Hematopoietic multipotent progenitor cell (in vitro differentiated cells): Measurements from ENCODE around the gene ADAMTS10. TPM values are rescaled to one million over a fixed set of nuclear protein-coding genes. Genes with fewer than 3 reads are reported as not detected.
"Not testable (repeated sequence)": the region's sequence is repeated elsewhere in the genome, so short reads cannot be mapped to it uniquely, and the experiment has no call there.

Experiments
- DNase-seq, 3 donors: peaks; one replicate each; pipeline ENCODE4 v3.0.0-alpha.2; 2011 to 2015; ENCODE audit warnings: low read depth in 2 of 3, low spot score in 2 of 3
- total RNA-seq: library from RNA; depleted of rRNA; stranded (reverse); fragments of >200 nt; gene quantifications from one replicate; pipeline ENCODE4 v1.2.3, GENCODE V29; 2012

Gene ADAMTS10
- total RNA-seq, 1 donor: 34.5 TPM

DNA sequence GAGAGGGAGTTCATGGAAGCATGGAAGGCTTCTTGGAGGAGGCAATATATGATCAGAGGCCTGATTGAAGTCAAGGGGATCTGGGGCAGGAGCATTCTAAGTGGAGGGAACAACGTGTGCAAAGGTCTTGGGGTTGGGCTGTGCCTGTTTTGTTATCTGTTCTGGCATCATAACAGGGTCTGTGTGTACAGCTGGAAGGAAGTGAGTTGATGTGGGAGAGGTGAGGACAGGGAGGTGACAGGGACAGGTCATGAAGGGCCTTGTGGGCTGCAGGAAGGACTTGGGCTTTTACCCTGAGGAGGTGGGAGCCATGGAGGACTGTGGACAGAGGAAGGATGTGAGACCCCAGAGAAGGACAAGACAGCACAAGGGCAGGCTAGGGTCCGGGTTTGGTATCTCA is 18.7 kb upstream of the ADAMTS10 start:
- DNase-seq: no peak

DNA sequence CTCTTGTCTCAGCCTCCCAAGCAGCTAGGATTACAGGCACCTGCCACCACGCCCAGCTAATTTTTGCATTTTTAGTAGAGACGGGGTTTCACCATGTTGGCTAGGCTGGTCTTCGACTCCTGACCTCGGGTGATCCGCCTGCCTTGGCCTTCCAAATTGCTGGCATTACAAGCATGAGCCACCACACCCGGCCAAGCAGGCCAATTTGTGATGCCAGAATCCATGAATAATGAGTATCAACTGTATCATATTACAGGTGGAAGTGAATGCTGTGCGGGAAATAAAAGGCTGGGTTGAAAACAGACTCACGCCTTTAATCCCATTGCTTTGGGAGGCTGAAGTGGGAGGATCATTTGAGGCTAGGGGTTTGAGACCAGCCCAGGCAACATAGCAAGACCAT is 16.3 kb upstream of the ADAMTS10 start:
- no peak for DNase-seq

DNA sequence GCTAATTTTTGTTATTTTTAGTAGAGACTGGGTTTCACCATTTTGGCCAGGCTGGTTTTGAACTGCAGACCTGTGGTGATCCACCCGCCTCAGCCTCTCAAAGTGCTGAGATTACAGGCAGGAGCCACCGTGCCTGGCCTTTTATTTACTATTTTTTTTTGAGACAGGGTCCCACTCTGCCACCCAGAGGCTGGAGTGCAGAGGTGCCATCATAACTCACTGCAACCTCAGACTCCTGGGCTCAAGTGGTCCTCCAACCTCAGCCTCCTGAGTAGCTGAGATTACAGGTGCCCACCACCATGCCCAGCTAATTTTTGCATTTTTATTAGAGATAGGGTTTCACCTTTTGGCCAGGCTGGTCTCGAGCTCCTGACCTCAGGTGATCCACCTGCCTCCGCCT is 12.4 kb upstream of the ADAMTS10 start:
- peak in 1 of 3 donors; percentile 52 for DNase-seq

DNA sequence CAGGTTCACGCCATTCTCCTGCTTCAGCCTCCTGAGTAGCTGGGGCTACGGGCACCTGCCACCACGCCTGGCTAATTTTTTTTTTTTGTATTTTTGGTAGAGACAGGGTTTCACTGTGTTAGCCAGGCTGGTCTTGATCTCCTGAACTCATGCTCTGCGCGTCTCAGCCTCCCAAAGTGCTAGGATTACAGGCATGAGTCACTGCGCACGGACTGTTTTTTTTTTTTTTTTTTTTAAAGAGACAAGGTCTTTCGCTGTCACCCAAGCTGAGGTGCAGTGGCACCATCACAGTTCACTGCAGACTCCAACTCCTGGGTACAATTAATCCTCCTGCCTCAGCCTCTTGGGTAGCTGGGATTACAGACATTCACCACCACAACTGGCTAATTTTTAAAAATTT is 8.2 kb upstream of the ADAMTS10 start:
- no peak for DNase-seq

DNA sequence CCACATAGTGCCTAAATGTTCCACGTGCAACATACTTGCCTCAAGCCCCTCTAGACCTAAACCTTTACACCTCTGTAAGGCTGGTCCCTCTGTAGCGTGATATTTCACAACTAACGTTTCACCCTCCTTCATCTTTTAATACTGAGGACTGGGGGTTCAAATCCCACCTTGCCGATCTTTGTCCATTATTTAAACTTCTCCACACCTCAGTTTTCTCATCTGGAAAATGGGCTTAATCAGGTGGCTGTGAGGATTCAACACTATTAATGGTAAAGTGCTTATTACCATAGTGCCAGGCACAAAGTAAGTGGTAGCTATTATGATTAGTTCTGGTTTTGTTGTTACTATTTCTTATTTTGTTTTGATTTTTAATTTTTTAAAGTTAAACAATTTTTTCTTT is 7.5 kb upstream of the ADAMTS10 start:
- DNase-seq: no peak

DNA sequence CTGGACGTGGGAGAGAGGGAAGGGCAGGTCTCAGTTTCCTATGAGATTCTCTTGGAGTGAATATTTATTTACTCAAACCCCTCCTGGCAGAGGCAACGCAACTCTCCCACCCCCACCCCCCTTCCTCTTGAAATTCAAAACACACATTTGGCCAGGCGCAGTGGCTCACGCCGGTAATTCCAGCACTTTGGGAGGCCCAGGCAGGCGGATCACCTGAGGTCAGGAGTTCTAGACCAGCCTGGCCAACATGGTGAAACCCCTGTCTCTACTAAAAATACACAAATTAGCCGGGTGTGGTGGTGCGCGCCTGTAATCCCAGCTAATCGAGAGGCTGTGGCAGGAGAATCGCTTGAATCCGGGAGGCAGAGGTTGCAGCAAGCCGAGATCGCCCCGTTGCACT is 6.8 kb upstream of the ADAMTS10 start:
- DNase-seq: not testable (repeated sequence)

DNA sequence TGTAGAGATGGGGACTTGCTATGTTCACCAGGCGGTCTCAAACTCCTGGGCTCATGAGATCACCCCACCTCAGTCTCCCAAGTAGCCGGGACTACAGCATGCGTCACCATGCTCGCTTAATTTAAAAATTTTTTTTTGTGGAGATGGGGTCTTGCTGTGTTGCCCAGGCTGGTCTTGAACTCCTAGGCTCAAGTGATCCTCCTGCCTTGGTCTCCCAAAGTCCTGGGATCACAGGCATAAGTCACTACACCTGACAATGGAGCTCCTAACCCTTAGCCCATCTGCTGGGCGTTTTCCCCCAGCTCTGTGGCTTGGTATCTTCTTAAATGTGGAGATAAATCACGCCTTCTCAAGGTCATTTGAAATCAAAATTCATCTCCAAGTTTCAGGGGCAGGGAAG is 6.3 kb upstream of the ADAMTS10 start:
- DNase-seq: no peak

DNA sequence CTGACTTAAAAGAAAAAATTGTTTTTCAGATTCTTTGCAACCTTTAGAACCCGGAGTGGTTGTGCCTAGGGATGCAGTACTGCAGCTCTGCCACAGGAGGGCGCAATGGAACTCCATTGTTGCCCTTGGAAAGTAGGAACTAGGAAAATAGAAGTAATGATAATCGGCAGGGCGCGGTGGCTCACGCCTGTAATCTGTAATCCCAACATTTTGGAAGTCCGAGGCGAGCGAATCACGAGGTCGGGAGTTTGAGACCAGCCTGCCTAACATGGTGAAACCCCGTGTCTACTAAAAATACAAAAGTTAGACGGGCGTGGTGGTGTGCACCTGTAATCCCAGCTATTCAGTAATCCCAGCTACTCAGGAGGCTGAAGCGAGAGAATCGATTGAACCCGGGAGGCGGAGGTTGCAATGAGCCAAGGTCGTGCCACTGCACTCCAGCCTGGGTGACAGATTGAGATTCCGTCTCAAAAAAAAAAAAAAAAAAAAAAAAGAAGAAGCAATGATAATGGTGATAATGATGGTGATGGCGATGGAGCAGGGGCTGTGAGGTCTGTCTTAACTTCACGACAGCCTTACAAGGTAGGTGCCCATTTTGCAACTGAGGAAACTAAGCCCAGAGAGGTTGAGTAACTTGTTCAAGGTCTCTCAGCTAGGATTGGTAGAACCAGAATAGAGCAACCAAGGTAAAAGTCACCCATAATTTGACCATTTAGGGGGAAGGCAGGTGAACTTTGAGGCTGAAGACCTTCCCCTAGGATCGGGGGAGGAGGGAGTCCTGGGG is 5.5 kb upstream of the ADAMTS10 start:
- peak in 2 of 3 donors; percentile 63 to 75 for DNase-seq

DNA sequence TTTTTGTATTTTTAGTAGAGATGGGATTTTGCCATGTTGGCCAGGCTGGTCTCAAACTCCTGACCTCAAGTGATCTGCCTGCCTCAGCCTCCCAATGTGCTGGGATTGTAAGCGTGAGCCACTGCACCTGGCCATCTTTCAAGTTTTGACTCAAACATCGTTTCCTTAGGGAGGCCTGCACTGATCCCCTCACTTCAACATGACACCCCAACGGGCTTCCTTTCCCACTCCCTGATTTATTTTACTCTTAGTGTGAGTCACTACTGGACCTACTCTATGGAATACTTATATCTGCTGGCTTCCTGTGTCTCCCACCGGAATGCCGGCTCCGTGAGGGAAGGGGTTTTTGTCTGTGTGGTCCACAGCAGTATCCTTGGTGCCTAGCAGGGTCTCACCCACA is 4.5 kb upstream of the ADAMTS10 start:
- no peak for DNase-seq

DNA sequence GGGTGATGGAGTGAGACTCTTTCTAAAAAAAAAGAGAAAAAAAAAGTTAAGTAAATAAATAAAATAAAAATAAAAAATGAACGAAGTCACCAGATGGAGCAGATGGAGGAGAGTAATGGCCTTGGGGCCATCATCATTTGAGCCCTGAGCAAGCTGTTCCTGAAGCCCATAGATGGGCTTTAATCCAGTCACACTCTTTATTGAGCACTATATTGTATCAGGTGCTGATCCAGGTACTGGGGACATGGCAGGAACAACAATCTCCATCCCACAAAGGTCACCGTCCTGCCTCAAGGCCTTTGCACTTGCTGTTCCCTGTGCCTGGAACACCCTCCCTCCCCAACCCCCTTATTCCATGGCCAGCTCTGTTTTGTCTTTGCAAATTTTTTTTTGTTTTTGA is 3.9 kb upstream of the ADAMTS10 start:
- DNase-seq: no peak

DNA sequence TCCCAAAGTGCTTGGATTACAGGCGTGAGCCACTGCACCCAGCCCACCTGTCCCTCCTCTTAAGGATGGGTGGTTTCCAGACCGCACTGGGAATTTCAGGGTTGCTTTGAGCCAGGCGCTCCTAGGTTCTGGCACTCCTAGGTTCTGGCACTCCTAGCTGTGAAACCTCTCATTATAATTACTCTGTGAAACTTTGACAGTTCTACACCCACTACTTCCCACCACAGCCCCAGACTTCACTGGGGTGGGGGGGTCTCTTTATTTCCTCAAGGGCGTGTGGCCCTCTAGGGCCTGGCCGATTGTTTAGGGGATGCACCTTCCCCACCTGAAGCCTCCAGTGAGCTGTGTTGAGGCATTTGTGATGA is 2.3 kb upstream of the ADAMTS10 start:
- no peak for DNase-seq

DNA sequence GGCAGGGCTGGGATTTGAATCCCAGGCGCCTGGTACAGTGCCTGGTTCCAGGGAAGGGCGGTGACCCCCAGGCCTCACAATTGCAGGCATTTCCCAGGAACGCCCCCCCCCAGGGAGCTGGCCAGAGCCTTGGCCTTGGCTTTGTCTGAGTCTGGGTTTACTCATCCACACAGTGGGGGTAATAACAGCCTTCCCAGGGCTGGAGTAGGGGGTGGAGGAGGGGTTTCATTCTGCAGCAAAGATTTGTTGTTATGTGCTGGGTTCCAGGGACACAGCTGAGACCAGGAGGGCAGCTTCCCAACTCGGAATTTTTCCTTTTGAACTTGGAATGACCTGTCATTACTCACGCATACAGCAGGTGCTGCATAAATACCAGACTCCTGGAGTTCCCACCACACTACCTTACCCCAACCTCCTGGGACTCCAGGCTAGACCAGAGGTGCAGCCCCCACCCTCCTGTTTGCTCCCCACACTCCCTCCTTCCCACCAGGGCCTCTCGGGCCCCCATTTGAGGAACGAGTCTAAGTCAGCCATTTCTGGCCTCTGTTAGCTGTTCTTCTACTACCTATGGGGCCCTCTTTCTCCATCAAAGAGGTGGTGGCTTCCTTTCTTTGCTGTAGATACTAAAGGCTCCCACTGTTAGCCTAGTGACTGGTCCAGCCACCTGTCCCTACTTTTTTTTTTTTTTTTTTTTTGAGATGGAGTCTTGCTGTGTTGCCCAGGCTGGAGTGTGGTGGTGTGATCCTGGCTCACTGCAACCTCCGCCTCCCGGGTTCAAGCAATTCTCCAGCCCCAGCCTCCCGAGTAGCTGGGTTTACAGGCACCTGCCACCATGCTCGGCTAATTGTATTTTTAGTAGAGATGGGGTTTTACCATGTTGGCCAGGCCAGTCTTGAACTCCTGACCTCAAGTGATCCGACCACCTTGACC is 1.6 kb upstream of the ADAMTS10 start:
- no peak for DNase-seq

DNA sequence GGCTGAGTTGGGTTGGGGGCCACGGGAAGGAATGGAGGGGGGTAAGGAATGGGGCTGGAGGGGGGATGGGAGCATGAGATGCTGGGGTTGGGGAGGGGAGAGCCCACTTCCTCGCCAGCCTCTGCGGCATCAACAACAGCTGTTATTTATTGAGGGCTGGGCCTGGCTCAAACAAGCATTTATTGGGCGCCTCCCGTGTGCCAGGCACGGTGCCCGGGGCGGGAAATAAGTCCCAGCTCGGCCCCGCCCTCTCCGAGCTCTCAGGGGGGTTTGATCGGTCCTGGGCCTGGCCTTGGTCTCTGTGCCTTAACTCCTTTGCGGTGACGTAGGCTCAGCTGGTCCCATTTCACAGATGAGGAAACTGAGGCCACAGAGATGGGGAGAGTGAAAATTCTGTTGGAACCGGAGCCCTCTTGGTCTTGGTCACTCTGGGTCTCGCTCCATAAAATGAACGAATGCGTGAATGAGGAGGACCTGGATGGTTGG is 919 bp upstream of the ADAMTS10 start:
- DNase-seq: no peak

DNA sequence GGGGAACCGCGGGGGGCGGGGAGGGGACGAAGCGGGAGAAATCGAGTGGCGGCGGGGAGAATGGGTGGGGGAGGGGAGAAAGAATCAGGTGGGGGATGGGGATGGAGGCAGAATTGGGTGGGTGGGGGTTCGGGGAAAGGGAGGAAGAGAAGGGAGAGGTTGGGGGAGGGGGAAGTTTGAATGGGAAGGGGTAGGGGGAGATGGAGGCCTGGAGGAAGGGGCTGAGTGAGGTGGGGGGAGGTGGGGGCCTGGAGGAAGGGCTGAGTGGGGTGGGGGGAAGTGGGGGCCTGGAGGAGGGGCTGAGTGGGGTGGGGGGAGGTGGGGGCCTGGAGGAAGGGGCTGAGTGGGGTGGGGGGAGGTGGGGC is 403 bp upstream of the ADAMTS10 start:
- no peak for DNase-seq

DNA sequence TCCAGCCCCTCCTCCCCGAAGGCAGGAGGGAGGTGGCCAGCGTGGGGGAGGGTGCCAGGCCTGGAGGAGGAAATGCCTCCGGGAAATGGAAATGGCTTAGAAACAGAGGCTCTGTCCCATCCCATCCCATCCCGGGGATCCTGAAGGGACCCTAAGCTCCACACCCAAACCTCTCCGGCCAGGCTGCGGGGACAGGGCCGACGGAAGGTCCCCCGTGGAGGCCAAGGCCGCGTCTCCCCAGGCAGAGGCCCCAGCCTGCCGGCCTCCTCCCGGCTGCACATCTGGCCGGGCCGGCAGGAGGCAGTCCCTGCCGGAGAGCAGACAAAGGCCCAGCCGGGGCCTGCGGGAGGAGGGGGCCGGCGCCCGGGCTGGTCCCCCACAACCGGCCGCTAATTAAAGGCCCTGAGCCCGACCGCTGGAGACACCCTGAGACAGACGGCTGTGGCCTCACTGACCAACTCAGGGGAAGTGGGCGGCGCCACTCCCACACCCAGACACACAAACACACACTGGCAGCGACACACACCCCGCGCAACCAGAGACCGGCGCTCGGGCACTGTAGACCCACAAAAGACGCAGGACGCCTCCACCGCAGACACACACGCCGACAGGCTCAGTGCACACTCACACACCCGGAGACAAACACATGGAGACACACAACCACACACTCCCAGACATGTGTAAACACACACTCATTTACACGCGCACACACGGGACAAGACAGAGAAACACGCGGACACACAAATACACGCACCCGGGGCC is 1.1 kb downstream of the ADAMTS10 start:
- DNase-seq: no peak

DNA sequence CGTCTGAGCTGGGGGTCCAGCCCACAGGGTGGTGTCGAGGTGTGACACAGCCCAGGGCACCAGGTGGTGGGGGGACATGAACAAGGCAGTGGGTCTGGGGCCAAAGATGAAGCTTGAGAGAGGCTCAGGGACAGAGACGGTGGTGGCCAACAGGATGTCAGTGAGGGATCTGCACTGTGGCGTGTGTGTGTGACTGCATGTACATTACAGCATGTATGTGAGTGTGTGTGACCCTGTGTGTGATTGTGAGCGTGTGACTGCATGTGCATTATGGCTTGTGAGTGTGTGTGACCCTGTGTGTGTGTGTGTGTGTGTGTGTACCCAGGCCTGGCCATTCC is 1.6 kb downstream of the ADAMTS10 start:
- DNase-seq: no peak

DNA sequence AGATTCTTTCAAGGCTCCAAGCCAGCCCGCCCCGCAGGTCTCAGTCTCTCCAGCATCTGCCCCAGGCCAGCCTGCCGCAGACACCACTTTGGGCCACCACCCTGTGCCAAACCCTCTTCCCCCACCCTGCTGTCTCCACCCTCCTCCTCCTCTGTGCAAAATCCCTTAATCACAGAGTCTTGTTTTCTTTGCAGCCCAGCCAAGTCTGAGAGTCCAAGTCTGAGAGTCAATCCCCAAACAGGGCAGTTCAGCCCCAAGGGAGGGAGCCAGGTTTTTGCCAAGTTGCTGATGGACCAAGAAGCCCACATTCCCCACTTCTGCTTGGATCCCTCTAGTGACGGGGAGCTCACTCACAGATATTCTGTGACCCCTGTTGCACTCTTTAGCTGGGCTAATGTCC is 3.1 kb downstream of the ADAMTS10 start:
- no peak for DNase-seq

DNA sequence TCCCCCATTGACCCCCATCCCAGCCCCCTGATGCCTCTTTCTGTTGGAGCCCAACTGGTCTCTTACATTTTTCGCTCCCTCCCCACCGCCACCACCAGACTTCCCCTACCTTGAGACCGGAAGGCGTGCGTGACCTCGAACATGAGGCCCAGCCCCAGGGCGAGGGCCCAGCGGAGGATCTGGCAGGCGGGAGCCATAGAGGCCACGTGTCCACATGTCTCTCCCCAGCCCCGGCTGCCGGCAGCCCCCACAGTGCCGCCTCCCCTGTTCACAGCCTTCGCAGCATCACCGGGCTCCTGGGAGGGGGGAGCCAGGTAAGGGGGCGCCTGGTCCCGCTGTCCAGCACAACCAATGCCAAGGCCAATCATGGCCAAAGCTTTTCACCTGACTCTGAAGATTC is 5.0 kb downstream of the ADAMTS10 start:
- DNase-seq: no peak

DNA sequence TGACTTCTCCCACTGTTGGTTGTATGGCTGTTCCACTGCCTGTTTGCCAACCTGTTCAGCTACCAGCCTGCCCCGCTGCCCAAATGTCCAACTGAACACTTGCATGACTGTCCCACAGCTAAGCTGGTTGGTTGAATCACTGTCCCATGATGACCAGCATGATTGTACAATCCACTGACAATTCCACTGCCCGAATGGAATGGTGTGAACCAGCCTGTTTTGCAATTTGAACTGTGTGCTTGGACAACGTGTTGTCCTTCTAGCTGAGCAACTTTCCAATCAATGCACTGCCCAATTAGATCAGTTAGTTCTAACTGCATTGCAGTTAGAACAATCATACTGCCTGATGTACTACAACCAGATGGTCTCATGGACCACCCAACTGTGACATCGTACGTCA is 8.7 kb downstream of the ADAMTS10 start:
- no peak for DNase-seq

DNA sequence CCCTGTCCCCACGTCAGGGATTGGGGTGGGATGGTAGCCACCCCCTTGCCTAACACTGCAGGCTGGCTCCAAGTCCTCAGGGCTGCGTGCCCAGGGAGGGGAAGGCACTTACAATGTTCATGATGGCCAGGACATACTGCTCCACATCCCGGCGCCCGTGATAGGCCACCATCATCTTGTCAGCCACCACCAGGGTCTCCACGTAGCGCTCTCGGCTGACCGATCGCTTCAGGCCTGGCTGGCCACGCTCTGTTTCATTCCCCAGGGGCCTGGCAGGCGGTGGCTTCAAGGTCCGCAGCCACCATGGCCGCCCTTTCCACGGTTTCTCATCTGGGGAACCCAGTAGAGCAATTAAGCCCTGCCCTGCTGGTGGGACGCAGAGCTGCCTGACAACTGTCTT is 9.7 kb downstream of the ADAMTS10 start:
- no peak for DNase-seq

DNA sequence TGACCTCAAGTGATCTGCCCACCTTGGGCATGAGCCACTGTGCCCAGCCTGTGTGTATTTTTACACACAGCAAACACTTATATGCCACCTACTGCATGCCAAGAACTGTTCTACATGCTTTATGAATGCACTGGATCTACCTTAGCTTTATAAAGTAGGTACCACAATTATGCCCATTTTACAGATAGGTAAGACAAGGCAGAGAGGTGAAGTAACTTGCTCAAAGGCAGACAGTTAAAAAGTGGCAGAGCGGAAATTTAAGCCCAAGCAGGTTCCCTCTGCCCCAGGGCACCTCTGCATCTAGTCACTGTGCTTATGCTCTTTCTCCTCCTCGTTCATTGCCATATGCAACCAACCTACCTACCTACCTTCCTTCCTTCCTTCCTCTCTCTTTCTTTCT is 10.5 kb downstream of the ADAMTS10 start:
- DNase-seq: no peak
